Mammary epithelial cell (primary cell): Measurements from ENCODE around the gene THOP1.

Experiments
- CTCF ChIP-seq, 2 donors: IDR thresholded peaks in 1 of 2; conservative IDR thresholded peaks in 1 of 2; 2 replicates each; pipeline ENCODE4 v1.5.1; 2011 to 2012; ENCODE audit warnings: inconsistent platforms in 2 of 2, low read length in 2 of 2, mild to moderate bottlenecking in 2 of 2, control low read depth in 1 of 2, low read depth in 1 of 2; ENCODE audit not compliant: insufficient read depth in 1 of 2; ENCODE audit errors: extremely low read depth in 1 of 2
- EZH2 ChIP-seq: IDR thresholded peaks from 2 replicates; pipeline ENCODE4 v1.6.1; 2012; ENCODE audit warnings: low read length, inconsistent platforms, borderline replicate concordance

GRCh38 chr19:2779121-2779740 lies 6.1 kb upstream of the THOP1 start:
- TF ChIP-seq EZH2 = no peak
- TF ChIP-seq CTCF (conservative IDR thresholded peaks at IDR 0.05 in 1 of 2, IDR thresholded peaks at IDR 0.05 in 1 of 2; ENCODE audit: extremely low read depth in 1 of 2, insufficient read depth in 1 of 2, low read depth in 1 of 2, low read length in 2 of 2) = no peak
